ENCODE data around the gene PDE4D.
"Not testable (repeated sequence)": the region's sequence is repeated elsewhere in the genome, so short reads cannot be mapped to it uniquely, and the experiment has no call there.

The PDE4D gene

GRCh38 chr5:59090323-59090722 lies 803.2 kb downstream of the PDE4D start:
- DNase-seq, result no peak

DNA sequence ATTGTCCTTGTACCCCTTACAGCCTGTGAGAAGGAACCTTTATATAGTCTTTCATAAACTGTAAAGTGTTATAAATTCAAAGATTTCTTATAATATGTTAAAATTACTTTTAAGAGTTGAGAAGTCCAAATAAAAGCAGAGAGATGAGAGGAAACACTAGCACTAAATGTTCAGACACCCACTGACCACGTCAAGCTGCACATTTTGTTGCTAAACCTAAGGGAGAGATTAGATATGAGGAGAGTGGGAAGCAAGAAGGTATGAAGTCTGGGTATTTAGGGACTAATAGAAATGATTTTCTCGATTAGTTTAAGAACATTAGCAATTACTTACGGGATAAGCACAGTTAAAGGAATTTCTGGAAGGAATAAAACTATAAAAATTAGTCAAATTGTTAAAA lies 803.8 kb downstream of the PDE4D start:
- DNase-seq, result no peak

GRCh38 chr5:59088546-59088945 lies 805.0 kb downstream of the PDE4D start:
- no peak for DNase-seq

- DNase-seq, result no peak
These were observed 807.5 kb downstream of the PDE4D start for GRCh38 chr5:59086024-59086423.

- no peak for DNase-seq
These were observed 811.8 kb downstream of the PDE4D start for GRCh38 chr5:59081693-59082092.

DNA sequence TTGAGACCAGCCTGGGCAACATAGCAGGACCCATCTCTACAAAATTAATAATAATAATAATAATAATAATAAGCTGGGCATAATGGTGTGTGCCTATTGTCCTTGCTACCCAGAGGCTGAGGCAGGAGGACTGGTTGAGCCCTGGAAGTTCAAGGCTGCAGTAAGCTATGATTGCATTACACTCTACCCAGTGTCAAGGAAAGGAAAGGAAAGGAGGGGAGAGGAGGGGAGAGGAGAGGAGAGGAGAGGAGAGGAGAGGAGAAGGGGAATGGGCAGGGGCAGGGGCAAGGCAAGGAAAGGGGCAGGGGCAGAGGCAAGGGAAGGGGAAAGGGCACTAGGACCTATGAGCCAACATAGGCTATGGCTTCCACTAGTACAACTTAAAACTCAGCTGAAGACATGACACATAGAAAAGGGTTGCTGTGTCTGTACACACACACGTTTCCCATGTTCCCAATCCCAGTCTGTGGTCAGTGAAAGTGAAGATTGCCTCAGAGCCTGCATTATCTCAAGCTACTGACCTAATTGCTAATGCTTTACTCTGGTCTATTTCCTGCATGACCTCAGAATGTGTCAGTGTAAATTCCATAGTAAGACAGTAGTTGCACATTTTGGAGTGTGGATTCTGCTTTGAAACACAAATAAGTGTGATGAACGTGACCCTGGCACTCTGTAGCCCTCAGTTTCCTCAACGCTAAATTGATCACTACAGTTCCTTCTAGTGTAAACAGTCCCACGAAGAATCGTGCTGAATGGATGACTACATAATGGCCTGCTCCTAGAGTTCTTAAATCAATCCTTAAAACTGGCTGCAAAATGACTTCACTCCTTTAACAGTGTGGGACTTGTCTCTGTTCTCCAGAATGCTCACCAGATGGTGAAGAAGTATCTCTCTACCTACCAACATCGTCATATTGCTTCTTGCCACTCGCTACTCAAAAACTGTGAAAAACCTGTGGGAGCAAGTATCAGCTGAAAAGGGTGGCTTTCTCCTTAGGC lies 813.6 kb downstream of the PDE4D start:
- no peak for DNase-seq

- DNase-seq, result no peak
These were observed 821.6 kb downstream of the PDE4D start for GRCh38 chr5:59071755-59072549.

DNA sequence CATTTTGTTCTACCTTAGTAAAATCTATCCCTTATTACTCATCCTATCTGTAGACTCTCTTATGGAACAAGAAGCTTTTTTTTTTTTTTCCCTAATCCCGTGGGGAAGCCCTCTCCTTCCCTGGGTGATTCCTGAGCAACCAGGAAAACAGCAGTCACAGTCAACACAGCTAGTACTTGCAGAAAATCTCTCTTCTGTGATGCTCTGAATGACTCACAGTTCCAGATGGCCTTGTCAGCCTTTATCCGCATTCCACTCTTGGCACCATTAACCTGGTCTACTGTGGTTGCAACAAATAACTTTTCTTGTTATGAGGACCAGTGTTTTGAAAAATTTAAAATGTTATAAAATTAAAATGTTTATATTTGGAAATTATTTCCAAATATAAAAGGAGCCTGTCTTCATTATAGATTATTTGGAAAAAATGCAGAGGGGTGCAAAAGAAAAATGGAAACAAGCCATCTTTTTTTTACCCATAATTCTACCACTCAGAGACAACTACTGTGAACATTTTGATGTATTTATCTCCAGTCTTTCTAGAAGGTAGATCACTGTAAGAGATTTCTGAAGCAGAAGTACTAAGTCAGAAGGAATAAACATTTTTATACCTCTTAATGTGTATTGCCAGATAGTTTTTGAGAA lies 824.0 kb downstream of the PDE4D start:
- DNase-seq, result no peak

- no peak for DNase-seq
These were observed 825.4 kb downstream of the PDE4D start for GRCh38 chr5:59067956-59068656.

DNA sequence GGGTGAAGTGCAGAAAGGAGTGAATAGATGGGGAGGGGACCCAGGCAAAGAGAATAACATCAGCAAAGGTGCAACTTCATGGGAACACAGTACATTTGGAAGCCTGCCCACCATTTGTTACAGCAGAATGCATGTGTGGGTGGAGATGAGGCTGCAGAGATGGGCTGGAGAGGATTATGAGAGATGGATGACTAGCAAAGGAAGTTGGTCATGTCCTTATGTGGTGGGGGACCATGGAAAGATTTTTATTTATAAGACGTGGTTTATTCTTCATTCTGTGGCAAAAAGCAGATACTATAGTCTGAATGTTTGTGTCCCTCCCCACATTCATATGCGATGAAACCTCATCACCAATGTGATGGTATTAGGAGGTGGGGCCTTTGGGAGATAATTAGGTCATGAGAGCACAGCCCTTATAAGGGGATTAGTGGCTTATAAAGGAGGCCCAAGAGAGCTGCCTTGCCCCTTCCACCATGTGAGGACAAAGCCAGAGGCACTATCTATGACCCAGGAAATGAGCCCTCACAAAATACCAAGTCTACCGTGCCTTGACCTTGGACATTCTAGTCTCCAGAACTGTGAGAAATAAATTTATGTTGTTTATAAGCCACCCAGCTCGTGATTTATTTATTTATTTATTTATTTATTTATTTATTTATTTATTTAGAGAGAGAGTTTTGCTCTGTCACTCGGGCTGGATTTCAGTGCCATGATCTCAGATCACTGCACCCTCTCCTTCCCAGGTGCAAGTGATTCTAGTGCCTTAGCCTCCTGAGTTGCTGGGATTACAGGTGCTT lies 827.0 kb downstream of the PDE4D start:
- DNase-seq, result no peak

GRCh38 chr5:59065554-59065953 lies 828.0 kb downstream of the PDE4D start:
- DNase-seq, result no peak

DNA sequence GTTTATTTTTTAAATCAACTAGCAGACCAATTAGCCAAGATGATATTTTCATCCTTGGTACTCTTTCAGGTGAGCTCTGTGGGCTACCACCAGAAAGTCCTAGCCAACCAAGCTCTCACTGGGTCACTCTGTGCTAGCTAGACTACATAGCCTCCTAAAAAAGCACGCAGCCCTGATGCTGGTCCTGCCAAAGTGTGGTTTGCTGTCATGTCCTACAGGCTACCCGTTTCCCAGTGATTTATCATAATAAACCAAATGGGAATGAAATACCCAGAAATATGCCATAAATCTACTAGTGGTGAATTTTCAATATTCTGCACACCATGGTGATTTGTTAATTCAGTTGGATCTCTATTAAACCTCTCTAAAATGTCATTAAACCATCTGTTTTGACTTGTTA lies 829.2 kb downstream of the PDE4D start:
- DNase-seq, result no peak

DNA sequence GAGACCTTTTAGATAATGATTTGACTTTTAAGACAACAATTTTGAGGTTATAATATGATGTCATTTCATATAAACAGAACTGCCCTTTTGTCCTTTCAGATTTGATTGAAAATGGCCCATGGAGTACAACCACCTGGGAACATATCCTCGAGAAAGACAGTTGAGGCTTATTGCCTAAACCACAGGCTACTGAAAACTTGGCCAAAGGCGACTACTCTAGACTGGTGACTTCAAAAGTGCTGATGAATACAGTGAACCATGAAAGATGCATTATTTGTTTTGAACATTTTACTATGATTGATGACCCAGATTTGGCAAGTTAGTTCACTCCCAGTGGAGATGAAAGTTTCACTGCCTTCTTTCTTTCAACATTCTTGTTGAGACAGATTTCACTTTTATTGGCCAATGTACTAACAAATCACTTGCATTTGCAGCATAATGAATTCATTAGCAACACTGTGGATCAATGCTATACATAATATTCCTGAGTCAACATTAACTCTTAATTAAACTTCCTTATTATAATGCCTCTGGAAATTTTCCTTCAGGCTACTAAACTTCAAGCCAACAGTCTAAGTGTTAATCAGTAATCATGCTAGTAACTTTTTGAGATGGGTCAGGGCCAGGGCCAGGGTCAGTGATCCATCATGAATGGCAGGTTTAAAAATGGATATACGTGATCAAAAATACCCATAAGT lies 830.4 kb downstream of the PDE4D start:
- no peak for DNase-seq

DNA sequence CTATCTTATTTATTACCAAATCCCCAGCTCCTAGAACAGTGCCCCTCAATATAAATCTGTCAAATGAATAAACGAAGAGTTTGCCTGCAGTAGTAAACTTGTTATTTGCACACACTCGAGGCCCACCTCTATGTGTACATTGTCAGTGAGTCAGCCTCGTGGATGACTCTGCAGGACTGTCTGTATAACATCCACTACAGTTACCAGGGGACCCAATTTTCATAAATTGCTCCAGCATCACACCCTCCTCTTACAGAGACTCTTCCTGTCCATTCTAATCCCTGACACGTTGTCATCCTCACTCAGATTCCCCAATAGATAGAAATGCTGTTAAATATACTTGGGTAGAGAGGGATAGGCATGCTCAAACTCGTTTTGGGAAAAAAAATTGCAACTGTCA lies 832.1 kb downstream of the PDE4D start:
- no peak for DNase-seq

- DNase-seq, result no peak
These were observed 834.4 kb downstream of the PDE4D start for GRCh38 chr5:59058969-59059687.

- DNase-seq, result no peak
These were observed 835.3 kb downstream of the PDE4D start for GRCh38 chr5:59058237-59058636.

GRCh38 chr5:59056599-59056998 lies 836.9 kb downstream of the PDE4D start:
- DNase-seq, result not testable (repeated sequence)

DNA sequence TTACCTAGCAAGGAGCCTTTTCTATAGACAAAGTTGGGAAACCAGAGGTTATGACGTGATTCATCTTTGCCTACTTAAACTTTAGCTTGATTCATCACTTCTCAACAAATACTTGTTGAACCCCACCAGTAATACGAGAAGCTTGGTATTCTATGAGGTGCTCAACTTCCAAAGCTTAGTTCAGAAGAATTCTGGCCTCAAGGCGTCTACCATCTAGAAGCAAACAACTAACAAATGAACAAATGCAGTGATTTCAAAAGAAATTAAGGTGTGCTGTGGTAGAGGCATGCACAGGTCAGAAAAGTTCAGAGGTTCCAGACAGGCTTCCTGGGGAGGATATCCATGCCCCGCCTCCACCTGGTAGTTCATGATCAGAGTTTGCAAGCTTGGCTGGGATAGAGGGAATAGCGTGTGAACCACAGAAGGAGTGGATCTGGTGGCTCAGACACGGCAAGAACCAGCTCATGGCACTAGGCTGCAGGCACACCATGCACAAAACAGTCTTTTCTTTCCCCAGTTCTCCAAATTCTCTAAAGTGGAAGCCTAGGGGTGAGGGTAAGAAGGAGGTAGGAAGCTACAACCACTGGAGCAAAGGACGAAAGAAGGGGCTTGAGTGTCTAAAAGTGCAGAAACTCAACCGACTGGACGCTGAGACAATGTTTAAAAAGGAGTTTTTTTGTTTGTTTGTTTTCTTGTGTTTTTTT lies 837.6 kb downstream of the PDE4D start:
- DNase-seq, result no peak

DNA sequence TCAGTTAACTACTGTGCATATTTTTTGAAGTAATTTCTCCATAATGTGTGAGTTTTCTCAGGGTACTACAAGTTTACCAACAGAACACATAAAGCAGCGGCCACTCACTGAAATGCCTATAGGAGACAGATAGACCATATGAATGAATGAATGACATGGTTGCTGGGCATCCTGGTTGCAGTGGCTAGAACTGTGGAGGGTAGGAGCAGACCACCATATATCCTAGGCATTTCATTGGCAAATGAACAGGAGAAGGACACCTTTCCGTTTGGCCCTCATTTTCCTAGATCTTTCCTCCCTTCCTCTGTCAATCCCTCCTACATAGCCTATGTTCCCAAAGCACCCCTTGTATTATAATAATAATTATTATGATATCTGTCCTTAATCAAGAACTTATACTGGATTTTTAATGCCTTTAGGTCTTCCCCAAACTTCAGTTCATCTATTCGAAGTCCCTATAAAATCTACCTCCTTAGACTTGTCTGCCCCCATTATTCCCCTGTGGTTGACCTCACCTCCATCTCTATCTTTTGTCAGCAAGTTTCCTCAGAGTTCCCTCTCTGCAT lies 838.5 kb downstream of the PDE4D start:
- DNase-seq, result no peak

- no peak for DNase-seq
These were observed 841.6 kb downstream of the PDE4D start for GRCh38 chr5:59051951-59052350.
